ENCODE measurements around the gene MAGEC3.

Gene MAGEC3

DNA sequence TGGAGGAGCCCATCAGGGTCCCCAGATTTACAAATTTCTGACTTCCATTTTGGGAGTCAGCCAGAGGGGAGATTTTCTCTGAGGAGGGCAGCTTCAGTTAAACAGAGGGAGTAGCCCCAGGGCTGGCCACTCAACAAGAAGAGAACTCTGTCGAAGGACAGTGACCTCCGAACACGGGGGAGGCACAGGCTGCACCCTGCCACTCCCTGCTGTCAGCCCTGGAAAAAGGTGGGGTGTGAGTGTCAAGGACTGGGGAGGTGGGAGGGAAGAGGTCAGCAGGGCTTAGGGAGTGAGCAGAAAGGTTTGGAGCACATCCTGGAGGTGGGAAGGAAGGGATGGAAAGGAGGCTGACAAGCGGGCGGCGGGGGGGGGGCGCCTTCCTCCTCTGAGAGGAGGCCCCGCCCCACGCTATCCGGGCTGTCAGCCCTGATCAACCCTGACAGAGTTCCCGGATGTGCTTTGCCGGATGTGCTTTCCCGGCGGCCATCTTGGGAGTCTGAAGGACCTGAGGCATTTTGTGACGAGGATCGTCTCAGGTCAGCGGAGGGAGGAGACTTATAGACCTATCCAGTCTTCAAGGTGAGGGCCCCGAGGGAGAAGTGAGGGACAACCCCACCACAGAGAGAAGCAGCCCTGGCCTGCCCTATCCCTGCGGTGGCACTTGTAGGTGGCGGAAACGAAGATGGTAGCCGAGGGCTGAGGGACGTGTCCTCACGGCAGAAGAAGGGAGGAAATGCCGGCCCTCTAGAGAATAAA, 65.5 kb downstream of the MAGEC3 start, which contains the start of gene MAGEC1:
TSS of gene MAGEC1 (plus strand) at position 495 of the 756 bp plus-strand sequence. CDS start 1,179 bp downstream, outside the sequence.
- no peak for DNase-seq (ENCODE audit: low read depth, low spot score)
- CTCF ChIA-PET = no interaction called here
- no peak within 1 kb of the TSS for H3K4me3 ChIP-seq (ENCODE audit: low read depth, low read length)
- POLR2A ChIA-PET = no interaction called here
- TF ChIP-seq, protein P1, sequence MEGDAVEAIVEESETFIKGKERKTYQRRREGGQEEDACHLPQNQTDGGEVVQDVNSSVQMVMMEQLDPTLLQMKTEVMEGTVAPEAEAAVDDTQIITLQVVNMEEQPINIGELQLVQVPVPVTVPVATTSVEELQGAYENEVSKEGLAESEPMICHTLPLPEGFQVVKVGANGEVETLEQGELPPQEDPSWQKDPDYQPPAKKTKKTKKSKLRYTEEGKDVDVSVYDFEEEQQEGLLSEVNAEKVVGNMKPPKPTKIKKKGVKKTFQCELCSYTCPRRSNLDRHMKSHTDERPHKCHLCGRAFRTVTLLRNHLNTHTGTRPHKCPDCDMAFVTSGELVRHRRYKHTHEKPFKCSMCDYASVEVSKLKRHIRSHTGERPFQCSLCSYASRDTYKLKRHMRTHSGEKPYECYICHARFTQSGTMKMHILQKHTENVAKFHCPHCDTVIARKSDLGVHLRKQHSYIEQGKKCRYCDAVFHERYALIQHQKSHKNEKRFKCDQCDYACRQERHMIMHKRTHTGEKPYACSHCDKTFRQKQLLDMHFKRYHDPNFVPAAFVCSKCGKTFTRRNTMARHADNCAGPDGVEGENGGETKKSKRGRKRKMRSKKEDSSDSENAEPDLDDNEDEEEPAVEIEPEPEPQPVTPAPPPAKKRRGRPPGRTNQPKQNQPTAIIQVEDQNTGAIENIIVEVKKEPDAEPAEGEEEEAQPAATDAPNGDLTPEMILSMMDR (IDR thresholded peaks at IDR 0.05; ENCODE audit: insufficient read depth, low read length, missing control alignments) = no peak

DNA sequence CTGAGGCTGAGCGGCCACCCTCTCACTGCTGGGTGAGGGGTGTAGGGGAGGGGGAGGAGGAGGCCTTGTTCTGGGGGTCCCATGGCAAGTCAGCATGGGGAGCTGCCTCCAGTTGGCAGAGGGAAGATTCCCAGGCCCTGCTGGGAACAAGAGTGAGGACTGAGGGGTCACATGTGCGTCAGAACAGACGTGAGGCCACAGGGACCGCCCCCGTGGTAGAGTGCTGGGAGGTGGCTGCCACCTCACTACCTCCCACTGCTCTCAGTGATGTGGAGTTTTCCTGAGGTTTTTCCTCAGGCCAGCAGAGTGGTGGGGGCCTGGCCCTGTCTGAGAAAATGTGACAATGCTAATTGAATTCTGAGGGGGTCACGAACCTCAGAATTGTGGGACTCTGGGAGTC, 66.1 kb downstream of the MAGEC3 start:
- H3K4me3 ChIP-seq (ENCODE audit: low read depth, low read length) = no peak overlapping the region
- TF ChIP-seq, protein P1 (IDR thresholded peaks at IDR 0.05; ENCODE audit: insufficient read depth, low read length, missing control alignments) = no peak
- CTCF ChIA-PET = no interaction called here

DNA sequence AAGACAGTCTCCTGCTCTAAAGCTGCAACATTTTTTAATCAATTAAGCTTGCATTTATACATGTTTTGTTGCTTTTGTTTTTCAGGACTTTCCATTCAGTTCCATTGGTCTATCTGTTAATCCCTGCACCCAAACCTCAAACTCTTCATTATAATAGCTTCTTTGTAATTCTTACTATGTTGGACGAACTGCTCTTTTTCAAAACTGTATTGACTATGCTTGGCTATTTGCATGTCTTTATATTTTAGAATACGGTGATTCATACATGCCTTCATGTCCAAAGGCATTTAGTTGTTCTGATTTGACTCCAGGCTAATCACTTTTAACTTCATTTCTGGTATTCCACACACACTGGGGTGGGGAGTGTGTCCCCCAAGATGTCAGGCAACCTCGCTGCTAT, 79.7 kb downstream of the MAGEC3 start:
- CTCF ChIA-PET = no interaction called here
- POLR2A ChIA-PET = no interaction called here
- DNase-seq (ENCODE audit: low read depth, low spot score) = no peak
- no peak overlapping the region for H3K4me3 ChIP-seq (ENCODE audit: low read depth, low read length)
- TF ChIP-seq, protein P1 (IDR thresholded peaks at IDR 0.05; ENCODE audit: insufficient read depth, low read length, missing control alignments) = no peak

More for the DNA sequence above, 66.1 kb downstream of the MAGEC3 start:
- POLR2A ChIA-PET = no interaction called here
- no peak for DNase-seq (ENCODE audit: low read depth, low spot score)

DNA sequence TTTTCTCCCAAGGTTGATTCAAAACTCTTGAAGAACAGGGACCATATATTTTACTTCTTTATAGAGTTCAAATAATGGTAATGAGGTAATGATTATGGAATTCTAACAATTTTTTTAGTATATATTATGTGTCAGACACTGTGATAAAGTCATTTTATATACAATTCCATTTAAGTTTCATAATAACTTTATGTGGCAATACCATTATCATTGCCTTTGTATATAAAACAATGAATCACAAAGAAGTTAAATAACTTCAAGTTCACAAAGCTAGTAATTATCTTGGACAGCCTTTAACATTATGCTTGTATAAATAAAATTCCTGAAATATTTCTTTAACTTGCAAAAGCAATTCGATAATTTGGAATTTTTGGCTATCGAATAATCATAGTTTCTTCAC, 86.2 kb downstream of the MAGEC3 start:
- DNase-seq (ENCODE audit: low read depth, low spot score) = no peak
- TF ChIP-seq, protein P1 (IDR thresholded peaks at IDR 0.05; ENCODE audit: insufficient read depth, low read length, missing control alignments) = no peak
- CTCF ChIA-PET = no interaction called here
- POLR2A ChIA-PET = no interaction called here
- H3K4me3 ChIP-seq (ENCODE audit: low read depth, low read length) = no peak overlapping the region

DNA sequence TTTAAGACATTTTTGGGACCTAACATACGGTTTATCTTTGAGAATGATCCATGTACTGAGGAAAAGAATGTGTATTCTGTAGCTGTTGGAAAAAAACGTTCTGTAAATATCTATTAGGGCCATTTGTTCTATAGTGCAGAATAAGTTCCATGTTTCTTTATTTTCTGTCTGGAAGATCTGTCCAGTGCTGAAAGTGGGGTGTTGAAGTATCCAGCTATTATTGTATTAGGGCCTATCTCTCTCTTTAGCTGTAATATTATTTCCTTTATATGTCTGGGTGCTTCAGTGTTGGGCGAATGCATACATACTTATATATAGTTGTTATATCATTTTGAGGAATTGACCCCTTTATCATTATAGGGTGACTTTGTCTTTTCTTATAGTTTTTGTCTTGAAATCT, 90.3 kb downstream of the MAGEC3 start:
- TF ChIP-seq, protein P1 (IDR thresholded peaks at IDR 0.05; ENCODE audit: insufficient read depth, low read length, missing control alignments) = no peak
- no peak for DNase-seq (ENCODE audit: low read depth, low spot score)
- ChIA-PET POLR2A (no interaction called here), CTCF (no interaction called here)
- no peak overlapping the region for H3K4me3 ChIP-seq (ENCODE audit: low read depth, low read length)

DNA sequence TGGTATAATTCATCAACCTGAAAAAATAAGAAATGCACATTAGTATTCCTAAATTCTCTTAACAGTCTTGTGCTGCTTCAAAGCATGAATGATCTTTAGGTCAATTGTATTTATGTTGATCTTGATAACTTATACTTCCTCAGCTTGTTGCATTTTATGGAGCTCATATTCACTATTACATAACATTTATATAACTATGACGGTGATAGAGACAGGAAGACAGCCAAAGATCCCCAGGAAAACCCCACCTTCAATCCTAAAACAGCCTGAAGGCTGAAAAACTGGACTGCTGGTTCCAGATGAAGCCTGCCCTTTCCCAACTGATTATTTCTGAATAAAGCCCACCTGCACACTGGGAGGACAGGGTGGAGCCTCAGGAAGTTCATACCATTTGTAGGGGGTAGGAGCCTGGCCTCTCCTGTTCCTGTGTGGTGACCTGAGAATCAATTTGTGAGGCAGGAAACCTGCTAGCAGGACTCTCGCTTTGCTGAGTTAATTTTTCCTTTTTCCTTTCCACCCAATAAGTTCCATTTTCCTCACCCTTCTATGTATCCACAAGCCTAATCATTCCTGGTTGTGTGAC, 96.0 kb downstream of the MAGEC3 start:
- CTCF ChIA-PET = no interaction called here
- no peak for DNase-seq (ENCODE audit: low read depth, low spot score)
- H3K4me3 ChIP-seq (ENCODE audit: low read depth, low read length) = no peak overlapping the region
- TF ChIP-seq, protein P1 (IDR thresholded peaks at IDR 0.05; ENCODE audit: insufficient read depth, low read length, missing control alignments) = no peak
- POLR2A ChIA-PET = no interaction called here
